ENCODE measurements around the gene THTPA.

GRCh38 chr14:23566778-23567185 is 10.7 kb downstream of the THTPA start:
- TF ChIP-seq, protein P1, sequence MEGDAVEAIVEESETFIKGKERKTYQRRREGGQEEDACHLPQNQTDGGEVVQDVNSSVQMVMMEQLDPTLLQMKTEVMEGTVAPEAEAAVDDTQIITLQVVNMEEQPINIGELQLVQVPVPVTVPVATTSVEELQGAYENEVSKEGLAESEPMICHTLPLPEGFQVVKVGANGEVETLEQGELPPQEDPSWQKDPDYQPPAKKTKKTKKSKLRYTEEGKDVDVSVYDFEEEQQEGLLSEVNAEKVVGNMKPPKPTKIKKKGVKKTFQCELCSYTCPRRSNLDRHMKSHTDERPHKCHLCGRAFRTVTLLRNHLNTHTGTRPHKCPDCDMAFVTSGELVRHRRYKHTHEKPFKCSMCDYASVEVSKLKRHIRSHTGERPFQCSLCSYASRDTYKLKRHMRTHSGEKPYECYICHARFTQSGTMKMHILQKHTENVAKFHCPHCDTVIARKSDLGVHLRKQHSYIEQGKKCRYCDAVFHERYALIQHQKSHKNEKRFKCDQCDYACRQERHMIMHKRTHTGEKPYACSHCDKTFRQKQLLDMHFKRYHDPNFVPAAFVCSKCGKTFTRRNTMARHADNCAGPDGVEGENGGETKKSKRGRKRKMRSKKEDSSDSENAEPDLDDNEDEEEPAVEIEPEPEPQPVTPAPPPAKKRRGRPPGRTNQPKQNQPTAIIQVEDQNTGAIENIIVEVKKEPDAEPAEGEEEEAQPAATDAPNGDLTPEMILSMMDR (IDR thresholded peaks at IDR 0.05; ENCODE audit: low read depth, low read length), result no peak
- no peak for TF ChIP-seq POLR2A (IDR thresholded peaks at IDR 0.05; ENCODE audit: extremely low read depth, insufficient read length)

Measured in NB4 (cell line).